Dedifferentiated amniotic fluid mesenchymal stem cell (primary cell): ENCODE data around the gene STPG2.

Source experiments
- DNase-seq: peaks from one replicate; pipeline ENCODE4 v3.0.0-alpha.2; 2016; ENCODE audit errors: extremely low spot score

The STPG2 gene

GRCh38 chr4:98143001-98143899 lies at the start of gene STPG2:
Gene STPG2, minus strand, starts transcription at chr4:98143476.
- DNase-seq: peak; percentile 84

GRCh38 chr4:98185279-98185678 lies 42.0 kb upstream of the STPG2 start:
- no peak for DNase-seq

- DNase-seq: no peak
These were observed 38.5 kb upstream of the STPG2 start for GRCh38 chr4:98181809-98182208.

- DNase-seq: no peak
These were observed 36.7 kb upstream of the STPG2 start for GRCh38 chr4:98179951-98180350.

- DNase-seq: no peak
These were observed 33.3 kb upstream of the STPG2 start for GRCh38 chr4:98176531-98176930.

GRCh38 chr4:98170035-98170434 lies 26.8 kb upstream of the STPG2 start:
- no peak for DNase-seq

GRCh38 chr4:98166731-98167041 lies 23.4 kb upstream of the STPG2 start:
- DNase-seq: no peak

GRCh38 chr4:98166025-98166730 lies 22.9 kb upstream of the STPG2 start:
- DNase-seq: no peak

GRCh38 chr4:98162696-98163095 lies 19.4 kb upstream of the STPG2 start:
- no peak for DNase-seq

- DNase-seq: no peak
These were observed 8.1 kb upstream of the STPG2 start for GRCh38 chr4:98151145-98151924.

- DNase-seq: peak; percentile 54
These were observed 7.0 kb upstream of the STPG2 start for GRCh38 chr4:98150092-98150761.

- DNase-seq: peak; percentile 22
These were observed 5.6 kb upstream of the STPG2 start for GRCh38 chr4:98148856-98149255.

- DNase-seq: no peak
These were observed 17.1 kb downstream of the STPG2 start for GRCh38 chr4:98126141-98126540.

GRCh38 chr4:98125585-98125984 lies 17.7 kb downstream of the STPG2 start:
- DNase-seq: no peak

- no peak for DNase-seq
These were observed 25.9 kb downstream of the STPG2 start for GRCh38 chr4:98117363-98117762.

GRCh38 chr4:98113012-98113411 lies 30.3 kb downstream of the STPG2 start:
- no peak for DNase-seq

GRCh38 chr4:98110929-98111328 lies 32.3 kb downstream of the STPG2 start:
- DNase-seq: no peak

- no peak for DNase-seq
These were observed 33.1 kb downstream of the STPG2 start for GRCh38 chr4:98110214-98110613.

- no peak for DNase-seq
These were observed 40.6 kb downstream of the STPG2 start for GRCh38 chr4:98102660-98103059.

- no peak for DNase-seq
These were observed 41.3 kb downstream of the STPG2 start for GRCh38 chr4:98101988-98102387.

- DNase-seq: no peak
These were observed 44.5 kb downstream of the STPG2 start for GRCh38 chr4:98098764-98099163.

GRCh38 chr4:98094118-98094517 lies 49.2 kb downstream of the STPG2 start:
- no peak for DNase-seq
